ENCODE measurements around the gene NUAK2. TPM values are rescaled to one million over a fixed set of nuclear protein-coding genes. Genes with fewer than 3 reads are reported as not detected.
A peak's percentile ranks its signal among the peaks of the same experiment; 100 is the strongest.

The NUAK2 gene
- total and polyA plus RNA-seq, 2 of the 8 experiments (the other 6 are each of a cell fraction or from before 2014, with no cell fraction given), result 9.4 to 12.9 TPM

DNA sequence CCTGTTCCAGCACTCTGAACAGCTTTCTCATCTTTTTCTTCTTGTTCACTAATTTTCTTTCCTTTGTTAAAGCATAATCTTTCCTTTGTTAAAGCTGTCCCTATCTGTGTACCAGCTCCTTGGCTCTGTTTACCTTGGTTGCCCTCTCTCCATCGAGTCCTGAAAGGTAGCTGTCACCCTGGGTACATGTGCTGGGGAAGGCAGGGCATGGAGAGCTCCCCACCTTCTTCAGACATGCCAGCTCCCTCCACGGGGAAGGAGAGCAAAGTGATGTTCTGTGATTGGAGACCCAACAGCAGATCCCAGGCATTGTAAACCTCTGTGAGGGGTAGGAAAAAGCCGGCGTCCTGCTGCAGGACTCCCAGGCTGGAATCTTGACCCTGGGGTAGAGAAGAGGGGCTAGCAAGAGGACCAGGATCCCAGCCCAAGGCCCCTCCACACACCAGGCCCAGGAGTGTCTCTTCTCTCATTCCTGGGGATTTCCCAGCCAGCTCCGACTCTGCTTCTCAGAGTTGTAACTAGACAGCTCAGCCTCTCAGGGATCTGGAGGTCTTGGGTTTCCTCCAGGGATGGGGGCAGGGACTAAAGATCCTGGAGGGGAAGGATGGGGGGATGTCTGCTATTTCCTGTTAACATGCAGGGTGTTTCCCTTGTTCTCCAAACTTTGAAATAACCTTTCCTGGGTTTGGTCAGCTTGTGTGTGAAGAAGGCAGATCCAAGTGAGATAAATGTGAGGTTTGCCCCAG, 59.4 kb downstream of the NUAK2 start:
- no peak overlapping the region for H3K56ac ChIP-seq (replicated peaks; ENCODE audit: insufficient read length, low read depth, low read length)
- H3K9ac ChIP-seq (replicated peaks in 1 of 4; ENCODE audit: extremely low read depth in 1 of 4, low read depth in 3 of 4, low read length in 3 of 4), result no peak overlapping the region; a peak in 1 of 7 replicates

More for the DNA sequence above, 59.4 kb downstream of the NUAK2 start:
- FAIRE-seq, result no peak
- Histone ChIP-seq H2BK120ac (replicated peaks; ENCODE audit: low read depth, low read length) (no peak overlapping the region), H2BK5ac (ENCODE audit: low read depth, low read length) (peak overlapping the region; percentile 61; the same call in 1 of the 2 replicates), H3K23me2 (ENCODE audit: low read depth, low read length) (no peaks in the 10 kb centered on the region), H3K18ac (ENCODE audit: extremely low read depth, low read length) (no peak overlapping the region; the same call in 1 of the 2 replicates), H3K27me3 (replicated peaks in 1 of 4; ENCODE audit: control insufficient read depth in 3 of 4, extremely low read depth in 1 of 4, insufficient read depth in 3 of 4, low read length in 3 of 4) (no peaks in the 10 kb centered on the region), H3K4me3 (ENCODE audit: extremely low read depth in 1 of 4, insufficient read depth in 2 of 4, low read depth in 3 of 4, low read length in 4 of 4) (no peak overlapping the region), H2BK15ac (ENCODE audit: low read length) (no peak overlapping the region; the same call in 1 of the 2 replicates), H2AK5ac (ENCODE audit: low read depth, low read length) (peak overlapping the region; percentile 41; the same call in 1 of the 2 replicates), H3K79me1 (ENCODE audit: low read depth, low read length) (no peaks in the 10 kb centered on the region; the same call in 1 of the 2 replicates), H3K14ac (ENCODE audit: insufficient read length) (no peak overlapping the region), H2BK12ac (ENCODE audit: low read depth, low read length) (no peak overlapping the region; the same call in 1 of the 2 replicates), H3K23ac (ENCODE audit: insufficient read length) (no peak overlapping the region), H4K5ac (ENCODE audit: insufficient read length, low read depth, low read length) (no peak overlapping the region), H3K4ac (replicated peaks; ENCODE audit: insufficient read length, low read depth, low read length) (no peak overlapping the region), H4K8ac (ENCODE audit: extremely low read depth, insufficient read depth, low read length) (no peak overlapping the region), H2AFZ (ENCODE audit: low read length) (no peak overlapping the region), H2BK20ac (ENCODE audit: low read length) (no peak overlapping the region), H3K79me2 (ENCODE audit: control insufficient read depth in 1 of 2, insufficient read depth in 2 of 2, low read length in 2 of 2) (no peaks in the 10 kb centered on the region), H3K27ac (ENCODE audit: low read depth, low read length) (no peak overlapping the region), H3K4me2 (ENCODE audit: insufficient read depth in 1 of 2, low read depth in 2 of 2, low read length in 2 of 2) (peak overlapping the region in 1 of 2 experiments; percentile 32; a peak in 1 of 4 replicates), H3K9me3 (ENCODE audit: insufficient read depth in 2 of 2, low read depth in 1 of 2, low read length in 1 of 2) (no peaks in the 10 kb centered on the region), H3K36me3 (ENCODE audit: control insufficient read depth in 2 of 4, insufficient read depth in 4 of 4, low read length in 3 of 4) (no peaks in the 10 kb centered on the region), H3K4me1 (replicated peaks in 1 of 4; ENCODE audit: control insufficient read depth in 3 of 4, insufficient read depth in 4 of 4, low read length in 3 of 4) (peaks cover 4 to 19% (median 6%) of the 10 kb centered on the region in 4 experiments; a peak in 6 of 7 replicates), H4K20me1 (replicated peaks in 1 of 2; ENCODE audit: control insufficient read depth in 1 of 2, insufficient read depth in 2 of 2, low read length in 2 of 2) (no peaks in the 10 kb centered on the region), H4K91ac (replicated peaks; ENCODE audit: insufficient read length, low read length) (no peak overlapping the region)
- POLR2A ChIA-PET (ENCODE audit: partially characterized antibody), result interaction anchor here (0.5 to 2.3 kb wide), 7 partner anchors 10 to 278 kb away, joined by 3 to 6 read pairs (median 3); partner anchors contain the start of genes NUAK2 and TMCC2
- DNase-seq (ENCODE audit: low read depth in 1 of 2, low spot score in 2 of 2), result no peak
- TF ChIP-seq KDM4A (IDR thresholded peaks at IDR 0.05; ENCODE audit: low read depth, low read length, severe bottlenecking) (no peak), CBX8 (IDR thresholded peaks at IDR 0.05; ENCODE audit: borderline replicate concordance, low read depth, low read length) (no peak), FOSL1 (IDR thresholded peaks at IDR 0.05; ENCODE audit: insufficient read depth, low read depth, low read length) (no peak), KDM1A (IDR thresholded peaks at IDR 0.05; ENCODE audit: borderline replicate concordance, low read length) (no peak)
- WGBS, 2 experiments (ENCODE audit: extremely low coverage in 1 of 2, insufficient coverage in 1 of 2, insufficient read length in 1 of 2, insufficient replicate concordance in 2 of 2, low coverage in 1 of 2, low lambda C conversion rate in 2 of 2, missing lambda C conversion rate in 1 of 2), result 84% methylated on average over 5 of the region's 5 CpGs; no CpG with 5 or more reads in 1 of the 2 experiments
- CTCF ChIA-PET (ENCODE audit: partially characterized antibody), result interaction anchor here (0.6 to 42.6 kb wide), 12 partner anchors 2 to 262 kb away, joined by 3 to 2424 read pairs (median 3); partner anchors contain the start of genes KLHDC8A, NUAK2, RBBP5 and TMCC2
